Upper lobe of left lung (tissue), 4 donors: ENCODE measurements around the gene KCNG1.

ENCODE experiments used
- EP300 ChIP-seq, 4 donors: sonication (generic); formaldehyde crosslinking; IDR thresholded peaks; one replicate each; pipeline ENCODE4 v1.5.1; 2017; ENCODE audit warnings: antibody characterized with exemption in 4 of 4, control low read depth in 2 of 4
- POLR2A ChIP-seq, 4 donors: fragments of 450-650 bp; IDR thresholded peaks; one replicate each; pipeline ENCODE4 v1.5.1; 2016 to 2017; ENCODE audit warnings: antibody characterized with exemption in 4 of 4, mild to moderate bottlenecking in 2 of 4
- TF ChIP-seq, protein P1 (sequence below), 6 experiments: fragments of 450-650 bp in 4 of 6; fragments of 200-600 bp in 2 of 6; sonication (generic) in 2 of 6; IDR thresholded peaks; one replicate each; pipeline ENCODE4 v1.5.1; 2016 to 2019; ENCODE audit warnings: antibody characterized with exemption in 6 of 6

DNA sequence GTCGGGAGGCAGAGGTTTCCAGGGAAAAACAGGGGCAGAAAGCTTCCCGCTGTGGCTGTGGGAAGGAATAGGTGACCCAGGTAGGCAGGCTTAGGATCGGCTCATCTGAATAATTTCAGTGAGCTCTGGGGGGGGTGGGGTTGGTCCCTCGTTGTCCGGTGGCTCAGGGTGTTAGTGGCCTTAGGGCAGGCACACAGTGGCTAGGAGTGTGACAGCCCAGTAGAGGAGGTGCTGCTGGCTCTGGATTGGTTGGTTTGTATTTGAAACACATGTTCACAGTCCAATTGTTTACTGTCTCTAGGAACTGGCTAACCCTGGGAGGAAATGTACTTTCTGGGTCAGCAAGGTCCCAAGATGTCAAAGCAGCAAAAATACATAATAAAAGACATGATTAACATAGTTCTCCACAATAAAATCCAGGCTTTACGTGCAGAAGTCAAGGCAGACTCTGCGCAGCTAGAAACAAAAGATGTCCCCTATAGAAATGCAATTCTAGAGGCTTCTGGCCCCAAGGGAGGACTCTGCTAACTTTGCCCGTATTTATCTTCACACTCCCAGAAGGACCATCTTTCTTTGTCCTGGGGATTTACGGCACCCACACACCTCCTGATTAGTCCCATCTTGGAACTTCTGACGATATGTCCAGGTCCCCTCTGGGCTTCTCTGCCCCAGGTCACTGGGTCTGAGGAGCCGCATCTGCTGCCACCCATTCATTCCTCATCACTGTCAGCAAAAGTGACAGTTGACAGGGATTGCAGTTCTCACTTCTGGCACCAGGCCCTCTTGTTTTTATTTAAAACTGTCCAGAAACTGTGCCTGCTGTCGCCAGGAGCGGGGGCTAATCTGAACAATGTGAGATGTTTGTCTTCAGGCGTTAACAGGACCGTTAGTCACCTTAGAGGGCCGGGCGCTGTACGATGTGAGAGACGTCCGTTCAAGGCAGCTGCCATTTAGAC, 45.6 kb downstream of the KCNG1 start:
- TF ChIP-seq, protein P1, sequence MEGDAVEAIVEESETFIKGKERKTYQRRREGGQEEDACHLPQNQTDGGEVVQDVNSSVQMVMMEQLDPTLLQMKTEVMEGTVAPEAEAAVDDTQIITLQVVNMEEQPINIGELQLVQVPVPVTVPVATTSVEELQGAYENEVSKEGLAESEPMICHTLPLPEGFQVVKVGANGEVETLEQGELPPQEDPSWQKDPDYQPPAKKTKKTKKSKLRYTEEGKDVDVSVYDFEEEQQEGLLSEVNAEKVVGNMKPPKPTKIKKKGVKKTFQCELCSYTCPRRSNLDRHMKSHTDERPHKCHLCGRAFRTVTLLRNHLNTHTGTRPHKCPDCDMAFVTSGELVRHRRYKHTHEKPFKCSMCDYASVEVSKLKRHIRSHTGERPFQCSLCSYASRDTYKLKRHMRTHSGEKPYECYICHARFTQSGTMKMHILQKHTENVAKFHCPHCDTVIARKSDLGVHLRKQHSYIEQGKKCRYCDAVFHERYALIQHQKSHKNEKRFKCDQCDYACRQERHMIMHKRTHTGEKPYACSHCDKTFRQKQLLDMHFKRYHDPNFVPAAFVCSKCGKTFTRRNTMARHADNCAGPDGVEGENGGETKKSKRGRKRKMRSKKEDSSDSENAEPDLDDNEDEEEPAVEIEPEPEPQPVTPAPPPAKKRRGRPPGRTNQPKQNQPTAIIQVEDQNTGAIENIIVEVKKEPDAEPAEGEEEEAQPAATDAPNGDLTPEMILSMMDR (IDR thresholded peaks at IDR 0.05), result no peak
- TF ChIP-seq EP300 (IDR thresholded peaks at IDR 0.05) (no peak), POLR2A (IDR thresholded peaks at IDR 0.05) (no peak)
